GM12872 (cell line): Measurements from ENCODE around the gene GNG3.

Source experiments
- TF ChIP-seq, protein P1 (sequence below): IDR thresholded peaks from 3 replicates; pipeline ENCODE4 v1.5.1; 2011; ENCODE audit warnings: low read depth, mild to moderate bottlenecking, low read length, moderate library complexity; ENCODE audit not compliant: insufficient read depth

The GNG3 gene

DNA sequence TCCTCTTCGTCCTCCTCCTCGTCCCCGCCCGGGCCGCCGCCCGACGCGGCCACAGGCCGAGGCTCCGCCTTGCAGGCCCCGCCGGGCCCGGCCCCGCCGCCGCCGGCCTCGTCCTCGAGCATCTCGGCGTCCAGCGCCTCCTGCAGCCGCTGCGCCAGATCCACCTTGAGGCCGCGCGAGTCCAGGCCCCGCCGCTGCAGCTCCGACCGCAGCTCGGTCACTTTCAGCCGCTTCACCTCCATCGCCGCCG, 19.4 kb downstream of the GNG3 start:
- TF ChIP-seq, protein P1, sequence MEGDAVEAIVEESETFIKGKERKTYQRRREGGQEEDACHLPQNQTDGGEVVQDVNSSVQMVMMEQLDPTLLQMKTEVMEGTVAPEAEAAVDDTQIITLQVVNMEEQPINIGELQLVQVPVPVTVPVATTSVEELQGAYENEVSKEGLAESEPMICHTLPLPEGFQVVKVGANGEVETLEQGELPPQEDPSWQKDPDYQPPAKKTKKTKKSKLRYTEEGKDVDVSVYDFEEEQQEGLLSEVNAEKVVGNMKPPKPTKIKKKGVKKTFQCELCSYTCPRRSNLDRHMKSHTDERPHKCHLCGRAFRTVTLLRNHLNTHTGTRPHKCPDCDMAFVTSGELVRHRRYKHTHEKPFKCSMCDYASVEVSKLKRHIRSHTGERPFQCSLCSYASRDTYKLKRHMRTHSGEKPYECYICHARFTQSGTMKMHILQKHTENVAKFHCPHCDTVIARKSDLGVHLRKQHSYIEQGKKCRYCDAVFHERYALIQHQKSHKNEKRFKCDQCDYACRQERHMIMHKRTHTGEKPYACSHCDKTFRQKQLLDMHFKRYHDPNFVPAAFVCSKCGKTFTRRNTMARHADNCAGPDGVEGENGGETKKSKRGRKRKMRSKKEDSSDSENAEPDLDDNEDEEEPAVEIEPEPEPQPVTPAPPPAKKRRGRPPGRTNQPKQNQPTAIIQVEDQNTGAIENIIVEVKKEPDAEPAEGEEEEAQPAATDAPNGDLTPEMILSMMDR = no peak

DNA sequence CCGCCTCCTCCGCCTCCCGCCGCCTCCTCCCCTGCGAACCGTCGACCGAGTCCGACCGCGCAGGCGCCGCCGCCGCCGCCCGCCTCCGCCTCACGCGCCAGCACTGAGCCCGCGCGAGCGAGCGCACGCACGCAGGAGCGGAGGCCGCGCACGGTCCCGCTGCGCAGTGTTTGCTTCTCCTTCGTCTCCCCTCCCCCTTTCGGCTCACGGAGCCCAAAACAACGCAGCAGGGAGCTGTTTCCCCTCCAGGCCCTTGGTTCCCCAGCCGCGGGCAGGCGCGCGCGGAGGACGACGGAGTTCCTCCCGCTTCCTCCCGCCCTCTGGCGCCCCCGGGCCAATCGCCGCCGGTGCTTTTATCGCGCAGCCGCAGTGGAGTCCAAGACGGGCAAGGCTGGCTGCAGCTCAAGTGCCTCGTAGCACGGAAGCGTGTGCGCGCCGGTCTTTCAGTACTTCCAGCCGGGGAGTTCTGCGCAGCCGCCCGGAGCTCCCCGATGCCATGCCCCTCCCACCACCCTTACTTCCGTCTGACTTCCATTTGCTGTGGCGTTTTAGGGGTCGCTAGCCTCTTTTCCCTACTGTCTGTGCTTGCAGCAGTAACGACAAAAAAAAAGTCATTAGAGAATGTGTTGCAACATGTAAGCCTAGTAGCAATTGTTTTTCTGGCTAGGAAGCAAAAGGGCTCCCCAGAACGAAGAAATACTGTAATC, 19.8 kb downstream of the GNG3 start, which contains the start of gene HNRNPUL2:
HNRNPUL2 (minus strand) TSS at position 293 of the 707 bp plus-strand sequence. CDS start 301 bp downstream, outside the sequence.
- TF ChIP-seq, protein P1 = 0 out of 3 replicates have a peak, but pooled peaks have one; percentile 7

DNA sequence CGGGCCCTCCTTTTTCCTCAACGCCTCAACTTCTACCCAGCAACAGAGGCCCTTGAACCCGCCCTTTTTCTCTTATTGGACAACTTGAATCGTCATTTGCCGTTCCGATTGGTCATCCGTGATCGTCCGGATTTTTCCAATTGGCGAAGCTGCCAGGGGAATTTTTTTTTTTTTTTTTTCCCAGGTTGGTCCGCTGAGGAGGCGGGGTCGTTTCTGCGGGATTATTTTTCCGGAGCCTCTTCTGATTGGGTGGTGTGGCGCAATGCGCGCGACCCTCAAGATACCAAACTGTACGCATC, 20.3 kb downstream of the GNG3 start:
- TF ChIP-seq, protein P1 = no peak

DNA sequence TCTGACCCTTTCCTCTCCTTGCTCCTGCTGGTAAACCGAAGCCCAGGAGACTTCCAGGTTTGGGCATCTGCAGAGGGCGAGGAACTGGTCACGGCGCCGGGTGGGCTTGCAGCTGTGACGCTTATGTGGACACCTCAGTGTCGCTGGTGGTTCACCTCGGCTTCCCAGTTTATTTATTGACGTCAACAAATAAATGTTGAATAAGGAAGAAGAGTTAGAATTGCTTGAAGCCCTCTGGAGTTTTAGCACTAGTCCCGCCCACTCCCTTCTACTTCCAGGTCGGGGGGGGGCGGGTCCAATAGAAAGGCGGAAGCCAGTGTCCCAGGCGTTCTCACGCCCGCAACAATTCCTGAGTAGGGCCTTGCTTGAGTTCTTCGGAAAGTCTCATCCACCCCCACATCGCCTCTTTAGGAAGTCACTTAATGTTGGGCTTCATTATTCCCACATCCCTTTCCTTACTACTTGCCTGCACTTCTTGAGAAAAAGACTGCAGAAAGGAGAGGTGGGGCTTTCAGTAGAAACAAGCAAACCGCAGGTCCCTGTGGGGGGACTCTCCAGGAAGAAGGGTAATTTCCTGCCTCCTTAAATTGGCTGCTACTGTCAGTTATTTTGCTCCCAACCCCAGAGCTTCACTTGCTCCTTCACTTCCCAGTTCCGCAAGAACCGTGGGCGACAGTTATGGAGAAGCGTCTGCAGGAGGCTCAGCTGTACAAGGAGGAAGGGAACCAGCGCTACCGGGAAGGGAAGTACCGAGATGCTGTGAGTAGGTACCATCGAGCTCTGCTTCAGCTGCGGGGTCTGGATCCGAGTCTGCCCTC, 20.9 kb downstream of the GNG3 start, which contains the start of gene TTC9C:
TTC9C (plus strand) TSS at position 316 of the 818 bp plus-strand sequence; CDS start at position 679, 363 bp downstream.
- TF ChIP-seq, protein P1 = no peak

DNA sequence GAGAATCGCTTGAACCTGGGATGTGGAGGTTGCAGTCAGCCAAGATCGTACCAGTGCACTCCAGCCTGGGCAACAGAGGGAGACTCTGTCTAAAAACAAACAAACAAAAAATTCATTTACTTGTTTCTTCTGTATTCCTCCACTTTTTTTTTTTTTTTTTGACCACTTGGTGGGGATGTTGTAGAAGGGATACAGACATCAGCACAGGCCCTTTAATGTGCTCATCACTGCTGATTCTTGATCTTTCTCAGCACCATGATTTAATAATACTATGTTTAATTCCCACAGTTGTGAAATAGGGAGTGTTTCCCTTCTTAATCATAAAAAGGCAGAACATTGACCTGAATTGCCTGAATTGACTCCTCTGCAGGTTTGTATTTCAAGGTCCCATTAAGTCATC, 25.4 kb downstream of the GNG3 start:
- TF ChIP-seq, protein P1 = 0 out of 3 replicates have a peak, but pooled peaks have one; percentile 10

DNA sequence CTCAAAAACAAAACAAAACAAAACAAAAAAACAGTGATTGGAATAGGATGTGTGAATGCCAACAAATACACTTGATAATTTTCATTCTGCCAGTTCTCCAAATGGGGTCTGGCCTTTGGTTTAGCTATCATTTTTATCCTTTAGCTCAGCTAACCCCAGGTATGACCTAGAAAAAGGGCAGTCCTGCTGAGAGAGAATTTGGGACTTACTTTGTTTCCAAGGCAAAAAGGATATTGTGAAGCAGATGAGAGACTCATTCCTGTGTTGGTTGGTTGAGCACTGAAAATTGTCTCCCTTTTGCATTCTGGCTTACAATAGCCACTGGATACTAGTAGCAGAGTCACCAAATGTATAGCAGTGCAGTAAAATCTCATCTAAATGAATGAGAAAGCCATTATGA, 29.7 kb downstream of the GNG3 start:
- TF ChIP-seq, protein P1 = no peak

DNA sequence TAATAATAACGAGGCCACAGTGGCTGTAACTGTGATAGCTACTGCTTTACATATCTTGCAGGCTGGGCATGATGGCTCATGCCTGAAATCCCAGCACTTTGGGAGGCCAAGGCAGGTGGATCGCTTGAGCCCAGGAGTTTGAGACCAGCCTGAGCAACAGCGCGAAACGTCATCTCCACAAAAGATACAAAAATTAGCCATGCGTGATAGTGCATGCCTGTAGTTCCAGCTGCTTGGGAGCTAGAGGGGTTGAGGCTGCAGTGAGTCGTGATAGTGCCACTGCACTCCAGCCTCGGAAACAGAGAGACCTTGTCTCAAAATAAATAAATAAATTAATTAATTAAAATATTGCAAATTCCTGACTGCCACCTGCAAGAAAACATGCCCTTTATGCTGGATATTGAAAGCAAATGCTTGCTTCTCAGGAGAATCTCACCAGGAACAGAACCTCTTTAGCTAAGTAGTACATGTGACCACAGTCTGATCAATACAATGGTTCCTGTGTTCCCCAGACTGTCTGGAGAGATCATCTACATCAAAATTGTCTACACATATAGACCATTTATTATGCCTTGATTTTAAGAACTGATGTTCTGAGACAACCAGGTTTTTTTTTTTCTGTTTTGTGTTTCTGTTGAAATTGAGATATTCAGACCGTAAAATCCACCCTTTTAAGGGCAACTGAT, 40.1 kb downstream of the GNG3 start:
- TF ChIP-seq, protein P1 = no peak
